ENCODE results near the gene AOPEP.

DNA sequence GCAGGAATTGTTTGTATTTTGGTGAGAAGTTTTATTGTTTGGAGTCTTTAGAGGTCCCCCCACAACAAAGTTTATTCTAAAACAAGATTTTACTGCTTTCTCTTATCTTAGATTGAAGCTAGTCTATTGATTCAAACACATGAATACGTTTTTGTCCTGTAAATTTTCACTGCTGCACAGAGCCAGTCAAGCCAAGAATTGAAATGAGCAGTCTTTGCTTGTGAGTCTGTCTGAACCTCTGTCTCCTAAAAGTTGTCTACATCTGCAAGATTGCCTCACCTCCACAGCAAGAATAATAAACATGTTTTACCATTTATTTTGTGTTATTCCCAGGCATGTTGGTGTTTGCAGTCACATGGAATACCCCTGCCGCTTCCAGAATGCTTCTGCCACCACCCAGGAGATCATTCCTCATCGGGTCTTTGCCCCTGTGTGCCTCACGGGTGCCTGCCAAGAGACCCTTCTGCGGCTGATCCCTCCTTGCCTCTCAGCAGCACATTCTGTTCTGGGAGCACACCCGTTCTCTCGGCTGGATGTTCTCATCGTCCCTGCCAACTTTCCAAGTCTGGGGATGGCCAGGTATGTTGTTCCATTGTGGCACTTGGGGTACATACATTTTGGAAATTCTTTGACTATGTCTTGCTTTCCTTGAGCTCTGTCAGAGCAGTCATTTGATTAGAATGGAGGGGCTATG is 74.1 kb downstream of the AOPEP start:
- TF ChIP-seq CTCF (IDR thresholded peaks at IDR 0.05) (no peak), POLR2A (IDR thresholded peaks at IDR 0.05) (no peak), POLR2AphosphoS5 (IDR thresholded peaks at IDR 0.05) (no peak)

Measured in gastroesophageal sphincter (tissue), 3 donors.